HCT116 (cell line): ENCODE data around the gene U2AF1L4. TPM values are rescaled to one million over a fixed set of nuclear protein-coding genes. Genes with fewer than 3 reads are reported as not detected.
A peak's percentile ranks its signal among the peaks of the same experiment; 100 is the strongest.

Experiments used
- ATAC-seq: fragments of 200-7000 bp; cut with Tn5 transposase; 2 replicates; pipeline ENCODE4 v1.9.1; 2020; ENCODE audit warnings: mild to moderate bottlenecking, moderate library complexity
- BruUV-seq: library from RNA; stranded (reverse); fragments of 400-500 nt; replicated peaks from 2 replicates; lab custom pipeline; 2021; lab: Mats Ljungman, UMichigan
- CTCF ChIA-PET: fragments of 300-600 bp; sonication (Branson Sonifier 250); formaldehyde crosslinking; loops from one replicate; lab custom pipeline; 2021; ENCODE audit warnings: antibody characterized with exemption; lab: Charles Lee
- POLR2A ChIA-PET: fragments of 300-600, 350-600 bp; sonication (Branson Sonifier 250); formaldehyde crosslinking; loops from one replicate; lab custom pipeline; 2021; ENCODE audit warnings: antibody characterized with exemption; lab: Charles Lee
- RAD21 ChIA-PET, 2 experiments: fragments of 300-600 bp; sonication (Branson Sonifier 250); formaldehyde crosslinking; loops; one replicate each; lab custom pipeline; 2023; ENCODE audit warnings: low total read pairs in 2 of 2; ENCODE audit not compliant: uncharacterized antibody in 2 of 2, unreplicated experiment in 2 of 2, low non-redundant PET in 1 of 2; lab: Charles Lee
- DNase-seq: peaks from one replicate; pipeline ENCODE4 v3.0.0-alpha.2; 2010; ENCODE audit warnings: low read depth, low spot score
- H2AFZ ChIP-seq: fragments of 200-600 bp; shearing (Covaris generic), sonication (generic); 2 replicates; pipeline ENCODE4 v1.6.1; 2017; ENCODE audit warnings: low read depth, mixed run types, mixed read lengths, antibody characterized with exemption, low read length; ENCODE audit not compliant: poor library complexity, severe bottlenecking
- H3K27ac ChIP-seq: 2 replicates; pipeline ENCODE4 v1.5.1; 2012; ENCODE audit warnings: low read depth, low read length
- H3K27me3 ChIP-seq: fragments of 200-600 bp; sonication (generic); 2 replicates; pipeline ENCODE4 v1.6.1; 2016; ENCODE audit warnings: mixed run types, low read length, mixed read lengths; ENCODE audit not compliant: insufficient read depth
- H3K36me3 ChIP-seq, 2 experiments: fragments of 200-500 bp in 1 of 2; fragments of 200-600 bp in 1 of 2; sonication (Bioruptor generic) in 1 of 2; sonication (generic) in 1 of 2; 2 replicates each; pipeline versions ENCODE4 v1.5.1 to v1.6.1; 2014 to 2016; ENCODE audit warnings: low read length in 2 of 2, inconsistent platforms in 1 of 2, mixed read lengths in 1 of 2, mixed run types in 1 of 2; ENCODE audit not compliant: insufficient read depth in 2 of 2, control insufficient read depth in 1 of 2
- H3K4me1 ChIP-seq, 2 experiments: fragments of 200-600 bp in 1 of 2; sonication (generic) in 1 of 2; 2 replicates each; pipeline versions ENCODE4 v1.5.1 to v1.6.1; 2012 to 2017; ENCODE audit warnings: low read length in 2 of 2, inconsistent platforms in 1 of 2, mild to moderate bottlenecking in 1 of 2, mixed read lengths in 1 of 2, mixed run types in 1 of 2, moderate library complexity in 1 of 2; ENCODE audit not compliant: insufficient read depth in 2 of 2, control insufficient read depth in 1 of 2
- H3K4me2 ChIP-seq: fragments of 200-600 bp; sonication (generic); 2 replicates; pipeline ENCODE4 v1.6.1; 2017; ENCODE audit warnings: mixed run types, low read length, mixed read lengths
- H3K4me3 ChIP-seq, 2 experiments: fragments of 200-600 bp in 1 of 2; sonication (generic) in 1 of 2; replicated peaks in 1 of 2; 2 replicates each; pipeline ENCODE4 v1.5.1; 2011 to 2016; ENCODE audit warnings: low read length in 2 of 2, control low read depth in 1 of 2, low read depth in 1 of 2, mild to moderate bottlenecking in 1 of 2, mixed read lengths in 1 of 2, mixed run types in 1 of 2
- H3K79me2 ChIP-seq: fragments of 200-600 bp; sonication (generic); 2 replicates; pipeline ENCODE4 v1.6.1; 2017; ENCODE audit warnings: mild to moderate bottlenecking, mixed run types, low read length, moderate library complexity, mixed read lengths; ENCODE audit not compliant: insufficient read depth
- H3K9ac ChIP-seq: fragments of 200-600 bp; sonication (generic); 2 replicates; pipeline ENCODE4 v1.6.1; 2016; ENCODE audit warnings: low read length, mixed read lengths
- H3K9me2 ChIP-seq: fragments of 200-600 bp; sonication (generic), shearing (Covaris generic); 2 replicates; pipeline ENCODE4 v1.6.1; 2017; ENCODE audit warnings: mixed run types, mild to moderate bottlenecking, moderate library complexity; ENCODE audit not compliant: insufficient read depth
- H3K9me3 ChIP-seq, 2 experiments: fragments of 200-500 bp in 1 of 2; fragments of 200-600 bp in 1 of 2; sonication (Bioruptor generic) in 1 of 2; sonication (generic) in 1 of 2; 2 replicates each; pipeline ENCODE4 v1.6.1; 2014 to 2017; ENCODE audit warnings: low read length in 2 of 2, mixed read lengths in 2 of 2, inconsistent platforms in 1 of 2, low read depth in 1 of 2, mild to moderate bottlenecking in 1 of 2, mixed run types in 1 of 2, moderate library complexity in 1 of 2; ENCODE audit not compliant: control insufficient read depth in 1 of 2, insufficient read depth in 1 of 2
- H4K20me1 ChIP-seq: fragments of 200-600 bp; sonication (generic), shearing (Covaris generic); 2 replicates; pipeline ENCODE4 v1.6.1; 2017; ENCODE audit warnings: mixed run types, mild to moderate bottlenecking, moderate library complexity; ENCODE audit not compliant: insufficient read depth
- EGR1 ChIP-seq: IDR thresholded peaks from 2 replicates; pipeline ENCODE4 v1.6.1; 2012; ENCODE audit warnings: low read depth
- EZH2 ChIP-seq: fragments of 200-600 bp; sonication (generic); IDR thresholded peaks from 2 replicates; pipeline ENCODE4 v1.6.1; 2017; ENCODE audit warnings: antibody characterized with exemption, mixed run types
- POLR2AphosphoS5 ChIP-seq: IDR thresholded peaks from 2 replicates; pipeline ENCODE4 v1.6.1; 2011; ENCODE audit warnings: mild to moderate bottlenecking, low read depth, low read length, moderate library complexity
- YY1 ChIP-seq: IDR thresholded peaks from 2 replicates; pipeline ENCODE4 v1.6.1; 2011; ENCODE audit warnings: low read length, low read depth, moderate library complexity, mild to moderate bottlenecking; ENCODE audit not compliant: insufficient replicate concordance; ENCODE audit errors: extremely low read depth
- ZBTB33 ChIP-seq: IDR thresholded peaks from 2 replicates; pipeline ENCODE4 v1.6.1; 2011; ENCODE audit warnings: mild to moderate bottlenecking, low read length, moderate library complexity; ENCODE audit not compliant: insufficient replicate concordance; ENCODE audit errors: extremely low read depth
- intact Hi-C: fragments of 100-400 bp; cut with micrococcal nuclease; formaldehyde crosslinking; loops from 2 replicates; pipeline ENCODE4 v1.10.0; 2022
- total RNA-seq: library from RNA; stranded (reverse); gene quantifications from one replicate; pipeline ENCODE4 v1.2.1, GENCODE V29; 2021; ENCODE audit not compliant: unreplicated experiment

Gene U2AF1L4
- total RNA-seq, 1 experiment from 2014 or later, result 15.6 TPM

GRCh38 chr19:35775046-35775297 lies 29.8 kb upstream of the U2AF1L4 start (continued):
- TF ChIP-seq ZBTB33, result no peak

DNA sequence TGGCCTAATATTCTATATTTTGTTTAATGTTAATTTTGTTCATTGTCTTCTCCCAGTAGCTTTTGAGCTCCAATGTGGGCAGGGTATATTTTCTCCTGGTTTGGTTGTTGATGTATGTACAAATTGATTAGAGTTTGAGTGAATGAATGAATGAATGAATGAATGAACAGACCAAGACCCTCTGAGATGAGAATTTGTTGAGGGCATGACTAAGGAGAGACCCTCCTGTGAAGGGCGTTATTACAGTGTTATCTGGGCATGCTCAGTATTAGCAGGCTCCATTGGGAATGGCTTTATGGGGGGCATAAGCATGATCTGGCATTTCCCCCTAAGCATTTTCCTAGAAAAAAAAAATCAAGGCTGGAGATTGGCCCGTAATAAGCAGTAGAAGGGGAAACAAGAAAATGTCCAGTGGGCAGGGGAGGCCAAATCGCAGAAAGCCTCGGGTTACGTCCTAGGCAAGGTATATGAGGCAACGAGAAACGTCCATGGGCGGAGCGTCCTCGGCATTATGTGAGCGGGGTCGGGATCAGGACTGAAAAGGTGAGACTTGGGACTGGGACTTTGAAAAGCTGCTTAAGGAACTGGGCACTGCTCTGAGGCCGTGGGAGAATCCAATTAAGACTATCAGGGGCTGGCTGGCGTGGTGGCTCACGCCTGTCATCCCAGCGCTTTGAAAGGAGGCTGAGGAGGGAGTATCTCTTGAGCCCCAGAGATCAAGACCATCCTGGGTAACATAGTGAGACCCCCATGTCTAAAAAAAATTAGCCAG lies 29.2 kb upstream of the U2AF1L4 start:
- no peak for DNase-seq
- RAD21 ChIA-PET, result no interaction called here
- Histone ChIP-seq H3K9me2 (no peaks in the 10 kb centered on the region), H3K79me2 (0 out of 2 replicates have a peak, but pooled peaks cover 3% of the 10 kb centered on the region), H4K20me1 (no peaks in the 10 kb centered on the region), H2AFZ (peak overlapping the region; percentile 17), H3K9ac (no peak overlapping the region), H3K36me3 (no peaks in the 10 kb centered on the region), H3K4me3 (peak overlapping the region in 1 of 2 experiments; percentile 65; a peak in 2 of 4 replicates), H3K4me1 (peaks cover 9 to 16% of the 10 kb centered on the region in 2 experiments; a peak in 3 of 4 replicates), H3K9me3 (no peaks in the 10 kb centered on the region), H3K4me2 (peak overlapping the region; percentile 77), H3K27ac (no peak overlapping the region), H3K27me3 (no peaks in the 10 kb centered on the region)
- BruUV-seq, result no TSS peak
- no peak for TF ChIP-seq EGR1
- TF ChIP-seq EZH2, result no peak
- no peak for TF ChIP-seq POLR2AphosphoS5
- no peak for TF ChIP-seq YY1
- ATAC-seq, result no peak
- POLR2A ChIA-PET, result no interaction called here
- CTCF ChIA-PET, result no interaction called here
- intact Hi-C loops, result no loop called here
